Large intestine (tissue), 3 donors: ENCODE data around the gene EHD4. TPM values are rescaled to one million over a fixed set of nuclear protein-coding genes. Genes with fewer than 3 reads are reported as not detected.

ENCODE experiments used
- DNase-seq, 2 donors: peaks; one replicate each; pipeline versions ENCODE4 v3.0.0 to v3.0.0-alpha.2; 2013
- H3K27ac ChIP-seq: one replicate; pipeline ENCODE4 v1.5.1; 2013; ENCODE audit warnings: low read length
- H3K27me3 ChIP-seq: 2 replicates; pipeline ENCODE4 v1.6.1; 2013; ENCODE audit warnings: low read length; ENCODE audit not compliant: control insufficient read depth, insufficient read depth
- H3K36me3 ChIP-seq: 2 replicates; pipeline ENCODE4 v1.6.1; 2013; ENCODE audit warnings: low read length; ENCODE audit not compliant: control insufficient read depth, insufficient read depth
- H3K4me1 ChIP-seq: one replicate; pipeline ENCODE4 v1.6.1; 2013; ENCODE audit warnings: low read length; ENCODE audit not compliant: control insufficient read depth, insufficient read depth
- H3K4me3 ChIP-seq: one replicate; pipeline ENCODE4 v1.5.1; 2013; ENCODE audit warnings: low read length
- H3K9me3 ChIP-seq: one replicate; pipeline ENCODE4 v1.6.1; 2013; ENCODE audit warnings: mild to moderate bottlenecking, low read depth, low read length, moderate library complexity; ENCODE audit not compliant: control insufficient read depth
- WGBS: methylation state at CpG from one replicate; pipeline ENCODE4 v1.1.5; 2013; ENCODE audit warnings: low lambda C conversion rate; ENCODE audit not compliant: insufficient coverage; 5-methylcytosine and 5-hydroxymethylcytosine counted together
- polyA plus RNA-seq: library from polyadenylated mRNA; unstranded; fragments of 120-200 nt; gene quantifications from one replicate; pipeline ENCODE4 v1.2.1, GENCODE V29; 2013

Gene EHD4
- polyA plus RNA-seq, 1 donor = 13.1 TPM

GRCh38 chr15:42011074-42011473 is 38.7 kb upstream of the EHD4 start:
- peak overlapping the region; percentile 91 for H3K27ac ChIP-seq
- DNase-seq = peak in 1 of 2 donors; percentile 31
- H3K4me3 ChIP-seq = no peak overlapping the region
- H3K4me1 ChIP-seq = peaks cover 37% of the 10 kb centered on the region
- no peaks in the 10 kb centered on the region for H3K36me3 ChIP-seq
- WGBS = no CpG with 5 or more reads among the region's 7 CpGs
- H3K9me3 ChIP-seq = no peaks in the 10 kb centered on the region
- no peaks in the 10 kb centered on the region for H3K27me3 ChIP-seq

GRCh38 chr15:42010434-42010833 is 38.1 kb upstream of the EHD4 start:
- peaks cover 37% of the 10 kb centered on the region for H3K4me1 ChIP-seq
- DNase-seq = peak; percentile 64 to 83
- H3K9me3 ChIP-seq = no peaks in the 10 kb centered on the region
- H3K27ac ChIP-seq = peak overlapping the region; percentile 91
- H3K27me3 ChIP-seq = no peaks in the 10 kb centered on the region
- no peaks in the 10 kb centered on the region for H3K36me3 ChIP-seq
- no peak overlapping the region for H3K4me3 ChIP-seq
- 0% methylated on average over 1 of the region's 1 CpG for WGBS

GRCh38 chr15:42009474-42009873 is 37.1 kb upstream of the EHD4 start:
- Histone ChIP-seq H3K4me3 (no peak overlapping the region), H3K27ac (no peak overlapping the region), H3K27me3 (no peaks in the 10 kb centered on the region), H3K9me3 (no peaks in the 10 kb centered on the region), H3K4me1 (peaks cover 37% of the 10 kb centered on the region), H3K36me3 (no peaks in the 10 kb centered on the region)
- DNase-seq = no peak
- no CpG with 5 or more reads among the region's 5 CpGs for WGBS

GRCh38 chr15:42009022-42009421 is 36.7 kb upstream of the EHD4 start:
- H3K4me3 ChIP-seq = no peak overlapping the region
- peaks cover 37% of the 10 kb centered on the region for H3K4me1 ChIP-seq
- H3K27ac ChIP-seq = no peak overlapping the region
- no peaks in the 10 kb centered on the region for H3K36me3 ChIP-seq
- H3K27me3 ChIP-seq = no peaks in the 10 kb centered on the region
- no peak for DNase-seq
- no peaks in the 10 kb centered on the region for H3K9me3 ChIP-seq

GRCh38 chr15:42007386-42007785 is 35.0 kb upstream of the EHD4 start:
- no peaks in the 10 kb centered on the region for H3K27me3 ChIP-seq
- DNase-seq = no peak
- WGBS = no CpG with 5 or more reads among the region's 1 CpG

GRCh38 chr15:42002333-42002732 is 30.0 kb upstream of the EHD4 start:
- WGBS = no CpG with 5 or more reads among the region's 6 CpGs
- H3K27ac ChIP-seq = no peak overlapping the region

More at GRCh38 chr15:42007386-42007785, 35.0 kb upstream of the EHD4 start:
- Histone ChIP-seq H3K36me3 (no peaks in the 10 kb centered on the region), H3K9me3 (no peaks in the 10 kb centered on the region), H3K27ac (no peak overlapping the region), H3K4me3 (no peak overlapping the region), H3K4me1 (peaks cover 25% of the 10 kb centered on the region)

GRCh38 chr15:42001236-42001635 is 28.9 kb upstream of the EHD4 start:
- Histone ChIP-seq H3K27me3 (no peaks in the 10 kb centered on the region), H3K9me3 (no peaks in the 10 kb centered on the region), H3K36me3 (no peaks in the 10 kb centered on the region), H3K27ac (no peak overlapping the region), H3K4me3 (no peak overlapping the region), H3K4me1 (no peaks in the 10 kb centered on the region)
- WGBS = no CpG with 5 or more reads among the region's 4 CpGs
- DNase-seq = no peak

More at GRCh38 chr15:42002333-42002732, 30.0 kb upstream of the EHD4 start:
- no peaks in the 10 kb centered on the region for H3K27me3 ChIP-seq
- no peak overlapping the region for H3K4me3 ChIP-seq
- no peak for DNase-seq
- H3K4me1 ChIP-seq = no peaks in the 10 kb centered on the region
- H3K9me3 ChIP-seq = no peaks in the 10 kb centered on the region
- H3K36me3 ChIP-seq = no peaks in the 10 kb centered on the region

- WGBS = no CpG with 5 or more reads among the region's 15 CpGs
- Histone ChIP-seq H3K27ac (no peak overlapping the region), H3K9me3 (no peaks in the 10 kb centered on the region), H3K27me3 (no peaks in the 10 kb centered on the region), H3K36me3 (no peaks in the 10 kb centered on the region), H3K4me1 (no peaks in the 10 kb centered on the region), H3K4me3 (no peak overlapping the region)
- DNase-seq = no peak
These were observed 27.2 kb upstream of the EHD4 start for GRCh38 chr15:41999290-42000285.

GRCh38 chr15:41997845-41998244 is 25.5 kb upstream of the EHD4 start:
- DNase-seq = no peak
- no CpG with 5 or more reads among the region's 3 CpGs for WGBS
- H3K9me3 ChIP-seq = no peaks in the 10 kb centered on the region
- H3K36me3 ChIP-seq = no peaks in the 10 kb centered on the region
- no peaks in the 10 kb centered on the region for H3K27me3 ChIP-seq
- no peak overlapping the region for H3K27ac ChIP-seq
- no peak overlapping the region for H3K4me3 ChIP-seq
- no peaks in the 10 kb centered on the region for H3K4me1 ChIP-seq

- Histone ChIP-seq H3K27me3 (no peaks in the 10 kb centered on the region), H3K9me3 (no peaks in the 10 kb centered on the region), H3K4me3 (no peak overlapping the region), H3K27ac (no peak overlapping the region), H3K36me3 (no peaks in the 10 kb centered on the region), H3K4me1 (no peaks in the 10 kb centered on the region)
- WGBS = no CpG with 5 or more reads among the region's 13 CpGs
- DNase-seq = no peak
These were observed 24.7 kb upstream of the EHD4 start for GRCh38 chr15:41996921-41997592.
